BE2C (cell line): ENCODE data around the gene RPL21.
"Not testable (repeated sequence)": the region's sequence is repeated elsewhere in the genome, so short reads cannot be mapped to it uniquely, and the experiment has no call there.

Experiments used
- DNase-seq: peaks from one replicate; pipeline ENCODE4 v3.0.0-alpha.2; 2020
- H3K27me3 ChIP-seq: fragments of 250-450 bp; sonication (Bioruptor Pico); 2 replicates; pipeline ENCODE4 v1.5.1; 2020; ENCODE audit warnings: mild to moderate bottlenecking
- H3K36me3 ChIP-seq: fragments of 250-450 bp; sonication (Bioruptor Pico); 2 replicates; pipeline ENCODE4 v1.5.1; 2020; ENCODE audit warnings: mild to moderate bottlenecking
- H3K4me1 ChIP-seq: fragments of 250-450 bp; sonication (Bioruptor Pico); 2 replicates; pipeline ENCODE4 v1.5.1; 2020
- H3K4me3 ChIP-seq: 2 replicates; pipeline ENCODE4 v1.5.1; 2011; ENCODE audit warnings: low read depth, low read length
- H3K9me3 ChIP-seq: fragments of 250-450 bp; sonication (Bioruptor Pico); 2 replicates; pipeline ENCODE4 v1.5.1; 2020
- TF ChIP-seq, protein P1 (sequence below): IDR thresholded peaks from 2 replicates; pipeline ENCODE4 v1.5.1; 2012; ENCODE audit warnings: mild to moderate bottlenecking, low read depth, low read length

RPL21 gene

GRCh38 chr13:27211771-27212364 is 39.5 kb upstream of the RPL21 start:
- TF ChIP-seq, protein P1, sequence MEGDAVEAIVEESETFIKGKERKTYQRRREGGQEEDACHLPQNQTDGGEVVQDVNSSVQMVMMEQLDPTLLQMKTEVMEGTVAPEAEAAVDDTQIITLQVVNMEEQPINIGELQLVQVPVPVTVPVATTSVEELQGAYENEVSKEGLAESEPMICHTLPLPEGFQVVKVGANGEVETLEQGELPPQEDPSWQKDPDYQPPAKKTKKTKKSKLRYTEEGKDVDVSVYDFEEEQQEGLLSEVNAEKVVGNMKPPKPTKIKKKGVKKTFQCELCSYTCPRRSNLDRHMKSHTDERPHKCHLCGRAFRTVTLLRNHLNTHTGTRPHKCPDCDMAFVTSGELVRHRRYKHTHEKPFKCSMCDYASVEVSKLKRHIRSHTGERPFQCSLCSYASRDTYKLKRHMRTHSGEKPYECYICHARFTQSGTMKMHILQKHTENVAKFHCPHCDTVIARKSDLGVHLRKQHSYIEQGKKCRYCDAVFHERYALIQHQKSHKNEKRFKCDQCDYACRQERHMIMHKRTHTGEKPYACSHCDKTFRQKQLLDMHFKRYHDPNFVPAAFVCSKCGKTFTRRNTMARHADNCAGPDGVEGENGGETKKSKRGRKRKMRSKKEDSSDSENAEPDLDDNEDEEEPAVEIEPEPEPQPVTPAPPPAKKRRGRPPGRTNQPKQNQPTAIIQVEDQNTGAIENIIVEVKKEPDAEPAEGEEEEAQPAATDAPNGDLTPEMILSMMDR, result no peak
- no peak overlapping the region for H3K4me3 ChIP-seq
- no peak for DNase-seq
- H3K27me3 ChIP-seq, result peaks cover 5% of the 10 kb centered on the region
- peaks cover 4% of the 10 kb centered on the region; the same call in 1 of the 2 replicates for H3K9me3 ChIP-seq
- H3K36me3 ChIP-seq, result no peaks in the 10 kb centered on the region
- H3K4me1 ChIP-seq, result no peaks in the 10 kb centered on the region

- not testable (repeated sequence) for H3K36me3 ChIP-seq, H3K27me3 ChIP-seq, H3K9me3 ChIP-seq, H3K4me3 ChIP-seq, H3K4me1 ChIP-seq, DNase-seq
Measured at GRCh38 chr13:27213386-27213785, 38.0 kb upstream of the RPL21 start.

DNA sequence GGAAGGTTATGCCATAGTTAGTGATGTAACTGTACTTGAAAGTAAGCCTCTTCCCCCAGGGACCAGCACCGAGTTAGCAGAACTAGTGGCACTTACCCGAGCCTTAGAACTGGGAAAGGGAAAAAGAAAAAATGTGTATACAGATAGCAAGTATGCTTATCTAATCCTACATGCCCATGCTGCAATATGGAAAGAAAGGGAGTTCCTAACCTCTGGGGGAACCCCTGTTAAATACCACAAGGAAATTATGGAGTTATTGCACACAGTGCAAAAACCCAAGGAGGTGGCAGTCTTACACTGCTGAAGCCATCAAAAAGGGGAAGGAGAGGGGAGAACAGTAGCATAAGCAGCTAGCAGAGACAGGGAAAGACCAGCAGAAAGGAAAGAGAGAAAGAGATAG is 33.6 kb upstream of the RPL21 start:
- DNase-seq, H3K4me1 ChIP-seq, H3K9me3 ChIP-seq, H3K27me3 ChIP-seq, H3K4me3 ChIP-seq, H3K36me3 ChIP-seq: not testable (repeated sequence)

DNA sequence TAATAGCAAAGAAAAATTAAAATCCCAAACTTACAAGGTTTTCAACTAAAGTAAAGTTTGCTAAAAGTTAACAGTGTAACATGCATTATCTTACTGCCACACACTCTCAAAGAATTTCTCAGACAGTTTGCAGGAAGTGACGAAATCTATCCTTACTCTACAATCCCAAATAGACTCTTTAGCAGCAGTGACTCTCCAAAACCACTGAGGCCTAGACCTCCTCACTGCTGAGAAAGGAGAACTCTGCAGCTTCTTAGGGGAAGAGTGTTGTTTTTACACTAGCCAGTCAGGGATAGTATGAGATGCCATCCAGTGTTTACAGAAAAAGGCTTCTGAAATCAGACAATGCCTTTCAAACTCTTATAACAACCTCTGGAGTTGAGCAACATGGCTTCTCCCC is 32.5 kb upstream of the RPL21 start:
- DNase-seq, H3K36me3 ChIP-seq, H3K27me3 ChIP-seq, H3K4me3 ChIP-seq, H3K4me1 ChIP-seq, H3K9me3 ChIP-seq: not testable (repeated sequence)

- H3K27me3 ChIP-seq, result no peaks in the 10 kb centered on the region
- peaks cover 6% of the 10 kb centered on the region for H3K9me3 ChIP-seq
- TF ChIP-seq, protein P1, result no peak
- H3K4me1 ChIP-seq, result no peaks in the 10 kb centered on the region
- no peaks in the 10 kb centered on the region for H3K36me3 ChIP-seq
- DNase-seq, result no peak
- H3K4me3 ChIP-seq, result no peak overlapping the region
Measured at GRCh38 chr13:27219611-27220010, 31.7 kb upstream of the RPL21 start.

DNA sequence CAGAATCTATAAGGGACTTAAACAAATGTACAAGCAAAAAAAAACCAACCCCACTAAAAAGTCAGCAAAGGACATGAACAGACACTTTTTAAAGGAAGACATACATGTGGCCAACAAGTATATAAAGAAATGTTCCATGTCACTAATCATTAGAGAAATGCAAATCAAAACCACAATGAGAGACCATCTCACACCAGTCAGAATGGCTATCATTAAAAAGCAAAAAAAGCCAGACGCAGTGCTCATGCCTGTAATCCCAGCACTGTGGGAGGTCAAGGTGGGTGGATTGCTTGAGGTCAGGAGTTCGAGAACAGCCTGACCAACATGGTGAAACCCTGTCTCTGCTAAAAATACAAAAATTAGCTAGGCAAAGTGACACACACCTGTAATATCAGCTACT is 29.3 kb upstream of the RPL21 start:
- DNase-seq, H3K27me3 ChIP-seq, H3K4me3 ChIP-seq, H3K36me3 ChIP-seq, H3K9me3 ChIP-seq, H3K4me1 ChIP-seq: not testable (repeated sequence)

GRCh38 chr13:27226991-27227390 is 24.4 kb upstream of the RPL21 start:
- Histone ChIP-seq H3K4me3 (no peak overlapping the region), H3K36me3 (no peaks in the 10 kb centered on the region), H3K4me1 (no peaks in the 10 kb centered on the region), H3K27me3 (peaks cover 47% of the 10 kb centered on the region), H3K9me3 (no peaks in the 10 kb centered on the region; the same call in 1 of the 2 replicates)
- TF ChIP-seq, protein P1, result no peak
- DNase-seq, result no peak

DNA sequence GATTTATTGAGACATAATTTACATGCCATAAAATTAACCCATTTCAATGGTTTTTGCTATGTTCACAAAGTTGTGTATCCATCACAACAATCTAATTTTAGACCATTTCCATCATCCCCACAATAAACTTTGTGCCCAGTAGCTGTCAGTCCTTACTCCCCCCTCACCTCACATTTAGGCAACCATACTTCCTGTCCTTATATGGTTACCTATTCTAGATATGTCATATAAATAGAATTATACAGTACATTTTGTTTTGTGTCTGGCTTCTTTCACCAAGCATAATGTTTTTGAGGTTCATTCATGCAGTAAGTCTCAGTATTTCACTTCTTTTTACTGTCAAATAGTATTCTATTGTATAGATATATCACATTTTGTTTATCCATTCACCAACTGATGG is 23.2 kb upstream of the RPL21 start:
- Histone ChIP-seq H3K27me3 (peaks cover 49% of the 10 kb centered on the region), H3K4me1 (no peaks in the 10 kb centered on the region), H3K4me3 (no peak overlapping the region), H3K36me3 (no peaks in the 10 kb centered on the region), H3K9me3 (peaks cover 3% of the 10 kb centered on the region; the same call in 1 of the 2 replicates)
- TF ChIP-seq, protein P1, result no peak
- DNase-seq, result no peak
